Natural killer cell (primary cell): Measurements from ENCODE around the gene SLC25A48. TPM values are rescaled to one million over a fixed set of nuclear protein-coding genes. Genes with fewer than 3 reads are reported as not detected.

Experiments
- ATAC-seq, 3 donors: fragments of 150-1000 bp in 2 of 3; fragments of 200-7000 bp in 1 of 3; cut with Tn5 transposase; 1 replicate in 1 of 3; 2 replicates in 2 of 3; pipeline ENCODE4 v1.10.0; 2021; ENCODE audit warnings: mild to moderate bottlenecking in 2 of 3, moderate library complexity in 2 of 3
- DNase-seq, 2 donors: peaks; one replicate each; pipeline versions ENCODE4 v3.0.0 to v3.0.0-alpha.2; 2013 to 2021; ENCODE audit warnings: mixed read lengths in 1 of 2
- H3K27ac ChIP-seq: one replicate; pipeline ENCODE4 v1.5.1; 2013; ENCODE audit warnings: mild to moderate bottlenecking, low read length
- H3K27me3 ChIP-seq: one replicate; pipeline ENCODE4 v1.6.1; 2013; ENCODE audit warnings: low read length; ENCODE audit not compliant: control insufficient read depth, insufficient read depth
- H3K36me3 ChIP-seq: one replicate; pipeline ENCODE4 v1.6.1; 2013; ENCODE audit warnings: low read length; ENCODE audit not compliant: control insufficient read depth, insufficient read depth
- H3K4me1 ChIP-seq: one replicate; pipeline ENCODE4 v1.6.1; 2013; ENCODE audit warnings: low read length; ENCODE audit not compliant: control insufficient read depth, insufficient read depth
- H3K4me3 ChIP-seq: one replicate; pipeline ENCODE4 v1.5.1; 2013; ENCODE audit warnings: low read length
- H3K9me3 ChIP-seq: one replicate; pipeline ENCODE4 v1.6.1; 2013; ENCODE audit warnings: low read length; ENCODE audit not compliant: control insufficient read depth, insufficient read depth
- H3K27ac Mint-ChIP-seq, 2 donors: one replicate each; pipeline ENCODE4 v1.8.0; 2022; ENCODE audit warnings: mild to moderate bottlenecking in 2 of 2, mixed read lengths in 2 of 2, moderate library complexity in 1 of 2
- H3K27me3 Mint-ChIP-seq, 2 donors: one replicate each; pipeline ENCODE4 v1.8.0; 2022; ENCODE audit warnings: low read depth in 2 of 2, mixed read lengths in 2 of 2
- H3K36me3 Mint-ChIP-seq: one replicate; pipeline ENCODE4 v1.8.0; 2022; ENCODE audit warnings: mixed read lengths
- H3K4me1 Mint-ChIP-seq, 2 donors: one replicate each; pipeline ENCODE4 v1.8.0; 2022; ENCODE audit warnings: mixed read lengths in 2 of 2
- H3K4me3 Mint-ChIP-seq: one replicate; pipeline ENCODE4 v1.8.0; 2022; ENCODE audit warnings: mild to moderate bottlenecking, moderate library complexity, mixed read lengths
- H3K9me3 Mint-ChIP-seq, 2 donors: one replicate each; pipeline ENCODE4 v1.8.0; 2022; ENCODE audit warnings: mixed read lengths in 2 of 2
- WGBS: methylation state at CpG from one replicate; pipeline ENCODE4 v1.1.7; 2013; ENCODE audit warnings: missing lambda C conversion rate; ENCODE audit not compliant: insufficient coverage; 5-methylcytosine and 5-hydroxymethylcytosine counted together
- intact Hi-C: fragments of 100-400 bp; cut with micrococcal nuclease; formaldehyde crosslinking; loops from one replicate; pipeline ENCODE4 v1.14.2; 2022
- total RNA-seq, 4 donors: library from RNA; stranded (reverse); fragments of 120-200 nt in 1 of 4; gene quantifications; one replicate each; pipeline versions ENCODE4 v1.2.3 to v1.2.4, GENCODE V29; 2013 to 2022
- TF ChIP-seq, protein P1 (sequence below): fragments of 200-600 bp; IDR thresholded peaks from one replicate; pipeline ENCODE4 v1.8.0; 2022; ENCODE audit warnings: antibody characterized with exemption

The SLC25A48 gene
- total RNA-seq, 3 donors from 2014 or later (not counting 1 experiment from before 2014, with no cell fraction given) = not detected

DNA sequence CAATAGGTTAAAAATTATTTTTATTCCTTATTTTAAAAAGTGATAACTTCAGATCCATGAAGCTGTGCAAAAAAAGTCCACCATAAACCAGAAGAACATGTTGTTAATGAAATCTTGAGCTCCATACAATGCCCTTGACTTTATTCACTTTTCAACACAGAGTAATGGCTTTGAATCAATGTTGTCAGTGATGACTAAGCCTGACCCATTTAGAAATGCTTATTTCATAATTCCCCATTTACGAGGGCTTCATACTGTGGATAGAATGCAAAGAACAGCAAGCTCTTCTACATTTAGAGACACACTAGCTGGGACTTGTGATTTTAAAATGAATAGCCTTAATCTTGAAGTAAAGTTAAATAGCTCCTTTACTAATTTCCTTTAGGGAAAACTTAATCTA, 86.9 kb downstream of the SLC25A48 start:
- Mint-ChIP-seq H3K36me3 (peaks cover 2% of the 10 kb centered on the region), H3K4me3 (no peak overlapping the region), H3K27ac (no peak overlapping the region), H3K9me3 (peaks cover 2 to 8% of the 10 kb centered on the region in 2 donors), H3K27me3 (peaks cover 34 to 54% of the 10 kb centered on the region in 2 donors), H3K4me1 (peaks cover 13 to 20% of the 10 kb centered on the region in 2 donors)
- Histone ChIP-seq H3K27ac (no peak overlapping the region), H3K27me3 (peaks cover 24% of the 10 kb centered on the region), H3K9me3 (no peaks in the 10 kb centered on the region), H3K4me3 (no peak overlapping the region), H3K4me1 (peaks cover 1% of the 10 kb centered on the region), H3K36me3 (no peaks in the 10 kb centered on the region)
- intact Hi-C loops = no loop called here
- WGBS = no CpG with 5 or more reads among the region's 1 CpG
- ATAC-seq (no peak), DNase-seq (no peak)
- TF ChIP-seq, protein P1, sequence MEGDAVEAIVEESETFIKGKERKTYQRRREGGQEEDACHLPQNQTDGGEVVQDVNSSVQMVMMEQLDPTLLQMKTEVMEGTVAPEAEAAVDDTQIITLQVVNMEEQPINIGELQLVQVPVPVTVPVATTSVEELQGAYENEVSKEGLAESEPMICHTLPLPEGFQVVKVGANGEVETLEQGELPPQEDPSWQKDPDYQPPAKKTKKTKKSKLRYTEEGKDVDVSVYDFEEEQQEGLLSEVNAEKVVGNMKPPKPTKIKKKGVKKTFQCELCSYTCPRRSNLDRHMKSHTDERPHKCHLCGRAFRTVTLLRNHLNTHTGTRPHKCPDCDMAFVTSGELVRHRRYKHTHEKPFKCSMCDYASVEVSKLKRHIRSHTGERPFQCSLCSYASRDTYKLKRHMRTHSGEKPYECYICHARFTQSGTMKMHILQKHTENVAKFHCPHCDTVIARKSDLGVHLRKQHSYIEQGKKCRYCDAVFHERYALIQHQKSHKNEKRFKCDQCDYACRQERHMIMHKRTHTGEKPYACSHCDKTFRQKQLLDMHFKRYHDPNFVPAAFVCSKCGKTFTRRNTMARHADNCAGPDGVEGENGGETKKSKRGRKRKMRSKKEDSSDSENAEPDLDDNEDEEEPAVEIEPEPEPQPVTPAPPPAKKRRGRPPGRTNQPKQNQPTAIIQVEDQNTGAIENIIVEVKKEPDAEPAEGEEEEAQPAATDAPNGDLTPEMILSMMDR = no peak

DNA sequence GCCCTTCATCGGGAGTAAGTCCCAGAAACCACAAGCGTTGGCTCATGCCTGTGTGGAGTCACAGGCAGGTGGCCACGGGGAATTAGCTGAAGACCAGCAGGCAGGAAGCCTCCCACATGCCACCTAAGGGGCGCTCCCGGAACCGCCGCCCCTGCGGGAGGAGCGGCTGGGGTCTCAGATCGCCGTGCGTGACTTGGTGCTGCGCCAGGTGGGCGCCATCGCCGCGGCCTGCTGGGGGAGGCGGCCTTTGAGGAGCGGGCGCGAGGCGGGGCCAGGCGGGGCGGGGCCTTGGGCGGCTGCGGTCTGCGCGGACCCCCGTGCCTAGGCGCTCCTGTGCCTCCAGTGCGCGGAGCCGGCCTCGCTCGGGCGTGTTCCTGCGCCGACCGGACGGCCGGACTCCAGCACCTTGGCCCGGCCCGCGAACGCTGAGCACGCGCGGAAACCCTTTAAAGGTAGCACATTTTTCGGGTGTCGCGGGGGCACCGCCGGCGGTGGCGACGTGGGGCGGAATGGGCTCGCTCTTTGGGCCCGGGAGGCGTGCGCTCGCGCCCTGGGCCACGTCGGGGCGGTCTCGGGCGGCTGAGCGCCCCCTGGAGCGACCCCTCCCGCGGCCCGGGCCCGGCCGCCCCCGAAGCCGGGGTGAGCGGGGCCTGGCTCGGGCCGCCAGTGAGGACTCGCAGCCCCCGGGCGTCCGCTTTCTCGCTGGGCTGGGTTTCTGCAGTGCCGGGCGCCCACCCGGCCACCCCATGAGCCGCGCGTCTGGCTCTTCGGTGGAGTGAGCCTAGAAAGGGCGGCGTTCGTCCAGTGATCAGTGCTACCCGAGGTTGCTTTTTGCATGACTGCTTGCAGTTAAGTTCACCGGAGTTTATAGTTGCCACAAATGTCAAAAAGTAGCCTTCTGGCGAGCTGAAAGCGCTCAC, 95.8 kb downstream of the SLC25A48 start:
- intact Hi-C loops = no loop called here
- H3K4me3 Mint-ChIP-seq = no peak overlapping the region
- H3K9me3 Mint-ChIP-seq = no peaks in the 10 kb centered on the region
- WGBS = 5% methylated on average over 99 of the region's 99 CpGs
- Histone ChIP-seq H3K4me3 (no peak overlapping the region), H3K27me3 (peaks cover 41% of the 10 kb centered on the region), H3K4me1 (no peaks in the 10 kb centered on the region), H3K9me3 (no peaks in the 10 kb centered on the region), H3K27ac (no peak overlapping the region), H3K36me3 (no peaks in the 10 kb centered on the region)
- H3K36me3 Mint-ChIP-seq = peaks cover 11% of the 10 kb centered on the region
- no peak for DNase-seq
- no peak overlapping the region for H3K27ac Mint-ChIP-seq
- TF ChIP-seq, protein P1 = no peak
- peaks cover 44 to 66% of the 10 kb centered on the region in 2 donors for H3K27me3 Mint-ChIP-seq
- no peaks in the 10 kb centered on the region for H3K4me1 Mint-ChIP-seq
- ATAC-seq = no peak

- intact Hi-C loops = no loop called here
- no peak overlapping the region for H3K27ac ChIP-seq
- no peak overlapping the region for H3K4me3 ChIP-seq
- H3K27me3 ChIP-seq = peaks cover 41% of the 10 kb centered on the region
- Mint-ChIP-seq H3K9me3 (no peaks in the 10 kb centered on the region), H3K4me3 (no peak overlapping the region), H3K27ac (no peak overlapping the region), H3K27me3 (peaks cover 43 to 64% of the 10 kb centered on the region in 2 donors), H3K4me1 (no peaks in the 10 kb centered on the region), H3K36me3 (peaks cover 11% of the 10 kb centered on the region)
- TF ChIP-seq, protein P1 = no peak
- DNase-seq = no peak
- no peaks in the 10 kb centered on the region for H3K36me3 ChIP-seq
- H3K9me3 ChIP-seq = no peaks in the 10 kb centered on the region
- no peaks in the 10 kb centered on the region for H3K4me1 ChIP-seq
- no peak for ATAC-seq
- WGBS = 27% methylated on average over 18 of the region's 18 CpGs
These were observed 96.5 kb downstream of the SLC25A48 start for GRCh38 chr5:135930949-135931295.
